HL-60 (cell line): ENCODE data around the gene SLC22A17.

Experiments
- GABPA ChIP-seq: IDR thresholded peaks from 2 replicates; pipeline ENCODE4 v1.6.1; 2012; ENCODE audit warnings: low read depth
- POLR2AphosphoS5 ChIP-seq: IDR thresholded peaks from 2 replicates; pipeline ENCODE4 v1.6.1; 2012; ENCODE audit warnings: low read depth
- SPI1 ChIP-seq: IDR thresholded peaks from 2 replicates; pipeline ENCODE4 v1.6.1; 2012; ENCODE audit warnings: low read depth, mild to moderate bottlenecking, borderline replicate concordance
- TF ChIP-seq, protein P1 (sequence below): IDR thresholded peaks from one replicate; pipeline ENCODE4 v1.5.1; 2011; ENCODE audit warnings: low read length, control low read depth, inconsistent platforms; ENCODE audit not compliant: insufficient read depth

DNA sequence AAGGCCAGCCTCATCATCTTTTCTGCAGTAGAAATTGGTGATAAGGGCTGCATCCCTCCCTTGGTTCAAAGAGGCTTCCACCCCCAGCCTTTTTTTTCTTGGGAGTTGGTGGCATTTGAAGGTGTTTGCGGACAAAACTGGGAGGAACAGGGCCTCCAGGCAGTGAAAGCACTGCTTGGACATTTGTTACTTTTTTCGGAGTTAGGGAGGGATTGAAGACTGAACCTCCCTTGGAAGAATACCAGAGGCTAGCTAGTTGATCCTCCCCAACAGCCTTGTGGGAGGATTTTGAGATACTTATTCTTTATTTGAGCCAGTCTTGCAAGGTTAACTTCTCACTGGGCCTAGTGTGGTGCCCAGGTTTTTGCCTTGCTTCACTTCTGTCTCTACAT lies 28.2 kb downstream of the SLC22A17 start:
- TF ChIP-seq, protein P1, sequence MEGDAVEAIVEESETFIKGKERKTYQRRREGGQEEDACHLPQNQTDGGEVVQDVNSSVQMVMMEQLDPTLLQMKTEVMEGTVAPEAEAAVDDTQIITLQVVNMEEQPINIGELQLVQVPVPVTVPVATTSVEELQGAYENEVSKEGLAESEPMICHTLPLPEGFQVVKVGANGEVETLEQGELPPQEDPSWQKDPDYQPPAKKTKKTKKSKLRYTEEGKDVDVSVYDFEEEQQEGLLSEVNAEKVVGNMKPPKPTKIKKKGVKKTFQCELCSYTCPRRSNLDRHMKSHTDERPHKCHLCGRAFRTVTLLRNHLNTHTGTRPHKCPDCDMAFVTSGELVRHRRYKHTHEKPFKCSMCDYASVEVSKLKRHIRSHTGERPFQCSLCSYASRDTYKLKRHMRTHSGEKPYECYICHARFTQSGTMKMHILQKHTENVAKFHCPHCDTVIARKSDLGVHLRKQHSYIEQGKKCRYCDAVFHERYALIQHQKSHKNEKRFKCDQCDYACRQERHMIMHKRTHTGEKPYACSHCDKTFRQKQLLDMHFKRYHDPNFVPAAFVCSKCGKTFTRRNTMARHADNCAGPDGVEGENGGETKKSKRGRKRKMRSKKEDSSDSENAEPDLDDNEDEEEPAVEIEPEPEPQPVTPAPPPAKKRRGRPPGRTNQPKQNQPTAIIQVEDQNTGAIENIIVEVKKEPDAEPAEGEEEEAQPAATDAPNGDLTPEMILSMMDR, result no peak
- TF ChIP-seq POLR2AphosphoS5 (no peak), GABPA (no peak), SPI1 (no peak)
